LNCaP clone FGC (cell line): Measurements from ENCODE around the gene PITPNM3.

Experiments
- DNase-seq: peaks from one replicate; pipeline ENCODE4 v3.0.0-alpha.2; 2011; ENCODE audit warnings: low read depth
- H3K4me3 ChIP-seq: 2 replicates; pipeline ENCODE4 v1.5.1; 2011; ENCODE audit warnings: mild to moderate bottlenecking, low read depth, low read length, control low read depth
- CTCF ChIP-seq: IDR thresholded peaks from 2 replicates; pipeline ENCODE4 v1.5.1; 2012; ENCODE audit warnings: mild to moderate bottlenecking; ENCODE audit not compliant: control insufficient read depth, insufficient read depth; ENCODE audit errors: extremely low read depth

PITPNM3 gene

GRCh38 chr17:6425407-6425806 is 130.9 kb downstream of the PITPNM3 start:
- H3K4me3 ChIP-seq = no peak overlapping the region
- no peak for TF ChIP-seq CTCF
- DNase-seq = no peak

GRCh38 chr17:6423931-6424330 is 132.4 kb downstream of the PITPNM3 start:
- no peak for DNase-seq
- no peak overlapping the region for H3K4me3 ChIP-seq
- TF ChIP-seq CTCF = no peak

- TF ChIP-seq CTCF = 0 out of 2 replicates have a peak, but pooled peaks have one; percentile 7
- DNase-seq = no peak
- H3K4me3 ChIP-seq = no peak overlapping the region
Measured at GRCh38 chr17:6422654-6423241, 133.6 kb downstream of the PITPNM3 start.

GRCh38 chr17:6421700-6422604 is 134.4 kb downstream of the PITPNM3 start:
- DNase-seq = peak; percentile 25
- TF ChIP-seq CTCF = peak; percentile 83
- H3K4me3 ChIP-seq = no peak overlapping the region

- no peak for DNase-seq
- TF ChIP-seq CTCF = peak; percentile 68
- no peak overlapping the region for H3K4me3 ChIP-seq
Measured at GRCh38 chr17:6420173-6420641, 136.1 kb downstream of the PITPNM3 start.

GRCh38 chr17:6415616-6416015 is 140.7 kb downstream of the PITPNM3 start:
- no peak overlapping the region for H3K4me3 ChIP-seq
- DNase-seq = no peak
- no peak for TF ChIP-seq CTCF
